BJ (cell line): ENCODE measurements around the gene RBBP8NL. TPM values are rescaled to one million over a fixed set of nuclear protein-coding genes. Genes with fewer than 3 reads are reported as not detected.

Experiments used
- CTCF ChIA-PET: fragments of 350-600 bp; formaldehyde crosslinking; extraction: SDS; loops from one replicate; lab custom pipeline; 2021; ENCODE audit warnings: antibody characterized with exemption, inconsistent platforms; lab: Yijun Ruan, JAX
- POLR2A ChIA-PET: fragments of 300-600 bp; sonication (Branson Sonifier 250); formaldehyde crosslinking; extraction: SDS; loops from one replicate; lab custom pipeline; 2021; ENCODE audit warnings: antibody characterized with exemption; lab: Charles Lee
- DNase-seq: peaks from one replicate; pipeline ENCODE4 v3.0.0-alpha.2; 2011; ENCODE audit warnings: low read depth
- H3K27me3 ChIP-seq: 2 replicates; pipeline ENCODE4 v1.6.0; 2011; ENCODE audit warnings: low read length; ENCODE audit not compliant: control insufficient read depth, insufficient read depth
- H3K36me3 ChIP-seq: 2 replicates; pipeline ENCODE4 v1.5.1; 2011; ENCODE audit warnings: low read length; ENCODE audit not compliant: control insufficient read depth, insufficient read depth
- H3K4me3 ChIP-seq: 2 replicates; pipeline ENCODE4 v1.5.1; 2011; ENCODE audit warnings: low read depth, mild to moderate bottlenecking, control low read depth, low read length
- CTCF ChIP-seq: IDR thresholded peaks from 2 replicates; pipeline ENCODE4 v1.5.1; 2011; ENCODE audit warnings: low read depth, mild to moderate bottlenecking, control low read depth, inconsistent platforms, low read length, moderate library complexity; ENCODE audit not compliant: insufficient read depth
- polyA plus RNA-seq: library from polyadenylated mRNA; depleted of rRNA; stranded (reverse); fragments of >200 nt; gene quantifications from 2 replicates; pipeline ENCODE4 v1.2.3, GENCODE V29; 2011

The RBBP8NL gene
- polyA plus RNA-seq, 1 experiment = not detected

- Histone ChIP-seq H3K27me3 (no peaks in the 10 kb centered on the region), H3K36me3 (peaks cover 20% of the 10 kb centered on the region), H3K4me3 (no peak overlapping the region)
- POLR2A ChIA-PET = no interaction called here
- no peak for TF ChIP-seq CTCF
- CTCF ChIA-PET = interaction anchor here (0.7 to 1.6 kb wide), 2 partner anchors 10 to 27 kb away, joined by 3 read pairs; no protein-coding TSS in a partner anchor
- no peak for DNase-seq
Measured at GRCh38 chr20:62395311-62396242, 31.8 kb downstream of the RBBP8NL start.

GRCh38 chr20:62394248-62395245, 32.8 kb downstream of the RBBP8NL start:
- ChIA-PET CTCF (interaction anchor here (1.6 kb wide), 1 partner anchor 26 kb away, joined by 3 read pairs; no protein-coding TSS in a partner anchor), POLR2A (no interaction called here)
- DNase-seq = no peak
- Histone ChIP-seq H3K4me3 (no peak overlapping the region), H3K27me3 (no peaks in the 10 kb centered on the region), H3K36me3 (peaks cover 26% of the 10 kb centered on the region)
- no peak for TF ChIP-seq CTCF

- ChIA-PET CTCF (interaction anchor here (1.4 kb wide), 1 partner anchor 398 kb away, joined by 3 read pairs; no protein-coding TSS in a partner anchor), POLR2A (no interaction called here)
- no peak for TF ChIP-seq CTCF
- H3K4me3 ChIP-seq = no peak overlapping the region
- no peak for DNase-seq
- H3K36me3 ChIP-seq = peaks cover 31% of the 10 kb centered on the region
- no peaks in the 10 kb centered on the region for H3K27me3 ChIP-seq
Measured at GRCh38 chr20:62393830-62394229, 33.5 kb downstream of the RBBP8NL start.

GRCh38 chr20:62393335-62393665, 34.0 kb downstream of the RBBP8NL start:
- Histone ChIP-seq H3K27me3 (no peaks in the 10 kb centered on the region), H3K4me3 (no peak overlapping the region), H3K36me3 (peaks cover 32% of the 10 kb centered on the region)
- TF ChIP-seq CTCF = no peak
- DNase-seq = no peak
- ChIA-PET CTCF (interaction anchor here (1.4 kb wide), 1 partner anchor 399 kb away, joined by 3 read pairs; no protein-coding TSS in a partner anchor), POLR2A (no interaction called here)
